Measurements from ENCODE around the gene FAM118B. TPM values are rescaled to one million over a fixed set of nuclear protein-coding genes. Genes with fewer than 3 reads are reported as not detected.

The FAM118B gene
- total RNA-seq, 1 experiment from 2014 or later, result 40.0 TPM

- no peak overlapping the region for H3K23ac ChIP-seq (ENCODE audit: insufficient read length, low read depth, low read length)
- H2BK12ac ChIP-seq (ENCODE audit: insufficient read length, low read depth, low read length), result no peak overlapping the region
- H3K27ac ChIP-seq (ENCODE audit: insufficient read length, low read depth, low read length), result no peak overlapping the region
- H2BK120ac ChIP-seq (ENCODE audit: low read depth, low read length, poor library complexity, severe bottlenecking), result no peak overlapping the region
- no peak overlapping the region for H3K56ac ChIP-seq (ENCODE audit: insufficient read length, low read depth, low read length)
- WGBS (ENCODE audit: extremely low coverage, insufficient read length, low lambda C conversion rate), result no CpG with 5 or more reads among the region's 2 CpGs
- no peak overlapping the region for H3K18ac ChIP-seq (ENCODE audit: insufficient read length, low read depth, low read length)
- H3K23me2 ChIP-seq (ENCODE audit: insufficient read length, low read depth, low read length, poor library complexity, severe bottlenecking), result peaks cover 11% of the 10 kb centered on the region
- no peak overlapping the region for H2BK15ac ChIP-seq (ENCODE audit: low read depth, low read length)
- H4K20me1 ChIP-seq (ENCODE audit: control insufficient read depth, insufficient read depth, insufficient read length), result no peaks in the 10 kb centered on the region
- Mint-ChIP-seq H3K27ac (no peak overlapping the region), H3K27me3 (ENCODE audit: low read depth) (no peaks in the 10 kb centered on the region), H3K4me1 (peaks cover 17 to 18% of the 10 kb centered on the region in 2 experiments), H3K36me3 (ENCODE audit: insufficient read depth in 1 of 3, low read depth in 3 of 3) (peaks cover 6 to 12% (median 10%) of the 10 kb centered on the region in 3 experiments; a peak in 6 of 7 replicates), H3K4me3 (no peak overlapping the region; a peak in 1 of 5 replicates), H3K9me3 (no peaks in the 10 kb centered on the region)
- no peak for DNase-seq
- no peak overlapping the region for H3K4me2 ChIP-seq (ENCODE audit: insufficient read depth, insufficient read length, low read length)
- H3K9ac ChIP-seq (ENCODE audit: extremely low read depth, insufficient read length, low read length), result no peak overlapping the region
- H2BK20ac ChIP-seq (ENCODE audit: low read depth, low read length, poor library complexity, severe bottlenecking), result no peak overlapping the region
- H3K4ac ChIP-seq (ENCODE audit: low read depth, low read length), result no peak overlapping the region
- no peak overlapping the region for H3T11ph ChIP-seq (ENCODE audit: low read length)
- no peak overlapping the region for H2BK5ac ChIP-seq (ENCODE audit: insufficient read length, low read length)
- no peak overlapping the region for H4K8ac ChIP-seq (replicated peaks; ENCODE audit: insufficient read length, low read depth, low read length)
- H3K27me3 ChIP-seq (ENCODE audit: insufficient read depth, low read length), result no peaks in the 10 kb centered on the region
- H4K91ac ChIP-seq (ENCODE audit: insufficient read length, low read depth, low read length), result no peak overlapping the region
- H3K79me2 ChIP-seq (ENCODE audit: insufficient read depth, low read length), result peaks cover 22% of the 10 kb centered on the region
- no peak overlapping the region for H3K14ac ChIP-seq (ENCODE audit: insufficient read depth, low read length)
- no peak overlapping the region for H4K5ac ChIP-seq (ENCODE audit: insufficient read length, low read depth, low read length)
- no peaks in the 10 kb centered on the region for H3K9me3 ChIP-seq (ENCODE audit: control insufficient read depth, low read depth, low read length)
- no peaks in the 10 kb centered on the region for H3K4me1 ChIP-seq (ENCODE audit: insufficient read depth, low read length)
- no peak overlapping the region for H2AK5ac ChIP-seq (ENCODE audit: insufficient read length, low read length)
- TF ChIP-seq CTCF (conservative IDR thresholded peaks at IDR 0.05), result no peak
- H3K79me1 ChIP-seq (ENCODE audit: insufficient read depth, low read depth, low read length, poor library complexity, severe bottlenecking), result peaks cover 13% of the 10 kb centered on the region
- no peak overlapping the region for H2AFZ ChIP-seq (ENCODE audit: low read length)
Observed at GRCh38 chr11:126214441-126214840, 2.9 kb downstream of the FAM118B start.
